Measurements from ENCODE around the gene WNT3A. TPM values are rescaled to one million over a fixed set of nuclear protein-coding genes. Genes with fewer than 3 reads are reported as not detected.

The WNT3A gene
- polyA plus RNA-seq, 1 donor from 2014 or later = not detected

DNA sequence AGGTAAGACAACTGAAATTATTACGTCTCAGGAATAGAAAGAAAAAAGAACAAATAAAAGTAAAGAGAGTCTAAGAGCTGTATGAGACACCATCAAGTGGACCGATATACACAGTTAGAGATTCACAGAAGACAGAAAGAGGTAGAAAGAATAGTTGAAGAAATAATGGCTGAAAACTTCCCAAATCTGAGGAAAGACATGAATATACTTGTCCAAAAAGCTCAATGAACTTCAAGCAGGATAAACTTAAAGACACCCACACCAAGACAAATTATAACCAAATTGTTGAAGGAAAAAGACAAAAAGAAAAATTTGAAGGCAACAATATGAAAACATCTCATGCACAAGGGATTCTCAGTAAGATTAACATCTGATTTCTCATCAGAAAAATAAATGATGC is 19.6 kb upstream of the WNT3A start:
- H3K36me3 Mint-ChIP-seq = peaks cover 5% of the 10 kb centered on the region
- no peak overlapping the region for H3K27ac Mint-ChIP-seq
- H3K4me3 Mint-ChIP-seq = no peak overlapping the region
- H3K9me3 Mint-ChIP-seq = peaks cover 0 to 6% (median 3%) of the 10 kb centered on the region in 3 donors
- peaks cover 6% of the 10 kb centered on the region for H3K27me3 Mint-ChIP-seq
- H3K4me1 Mint-ChIP-seq = no peaks in the 10 kb centered on the region

DNA sequence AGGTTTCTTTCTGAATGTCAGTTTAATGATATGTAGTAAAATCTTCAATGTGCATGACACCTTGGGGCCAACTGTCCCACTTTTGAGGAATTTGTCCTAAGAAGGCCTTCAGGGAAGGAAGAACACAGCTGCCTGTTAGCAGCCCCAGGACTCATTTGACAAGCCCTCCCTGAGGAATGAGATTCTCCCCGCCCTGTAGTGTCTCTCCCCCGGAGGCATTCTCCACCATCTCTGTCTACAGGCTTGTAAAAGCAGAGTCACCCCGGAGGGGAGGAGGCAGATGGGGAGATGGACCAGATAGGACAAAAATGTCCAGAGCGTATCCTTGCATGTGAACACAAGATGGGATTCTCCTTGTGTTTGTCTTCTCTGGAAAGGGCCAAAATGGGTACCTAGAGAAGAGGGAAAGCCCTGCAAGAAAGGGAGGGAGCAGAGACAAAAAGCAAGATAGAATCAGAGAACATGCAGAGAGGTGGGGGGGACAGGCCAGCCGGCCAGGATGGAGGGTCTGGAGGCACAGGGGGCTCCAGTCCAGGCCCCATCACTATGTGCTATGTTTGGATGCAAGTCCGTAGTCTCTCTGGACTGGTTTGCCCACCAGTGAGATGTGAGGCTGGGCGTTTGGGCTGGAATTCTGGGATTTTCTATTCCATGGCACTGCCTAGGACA is 12.0 kb upstream of the WNT3A start:
- Mint-ChIP-seq H3K9me3 (peaks cover 3 to 21% (median 17%) of the 10 kb centered on the region in 3 donors), H3K4me1 (peaks cover 0 to 1% (median 0%) of the 10 kb centered on the region in 3 donors), H3K27me3 (peaks cover 3% of the 10 kb centered on the region), H3K4me3 (no peak overlapping the region), H3K36me3 (no peaks in the 10 kb centered on the region), H3K27ac (no peak overlapping the region)

GRCh38 chr1:227996187-227996950 is 10.4 kb upstream of the WNT3A start:
- Mint-ChIP-seq H3K4me3 (no peak overlapping the region), H3K36me3 (no peaks in the 10 kb centered on the region), H3K9me3 (peaks cover 3 to 21% (median 17%) of the 10 kb centered on the region in 3 donors), H3K4me1 (peaks cover 0 to 1% (median 0%) of the 10 kb centered on the region in 3 donors), H3K27me3 (peaks cover 8% of the 10 kb centered on the region), H3K27ac (no peak overlapping the region)

DNA sequence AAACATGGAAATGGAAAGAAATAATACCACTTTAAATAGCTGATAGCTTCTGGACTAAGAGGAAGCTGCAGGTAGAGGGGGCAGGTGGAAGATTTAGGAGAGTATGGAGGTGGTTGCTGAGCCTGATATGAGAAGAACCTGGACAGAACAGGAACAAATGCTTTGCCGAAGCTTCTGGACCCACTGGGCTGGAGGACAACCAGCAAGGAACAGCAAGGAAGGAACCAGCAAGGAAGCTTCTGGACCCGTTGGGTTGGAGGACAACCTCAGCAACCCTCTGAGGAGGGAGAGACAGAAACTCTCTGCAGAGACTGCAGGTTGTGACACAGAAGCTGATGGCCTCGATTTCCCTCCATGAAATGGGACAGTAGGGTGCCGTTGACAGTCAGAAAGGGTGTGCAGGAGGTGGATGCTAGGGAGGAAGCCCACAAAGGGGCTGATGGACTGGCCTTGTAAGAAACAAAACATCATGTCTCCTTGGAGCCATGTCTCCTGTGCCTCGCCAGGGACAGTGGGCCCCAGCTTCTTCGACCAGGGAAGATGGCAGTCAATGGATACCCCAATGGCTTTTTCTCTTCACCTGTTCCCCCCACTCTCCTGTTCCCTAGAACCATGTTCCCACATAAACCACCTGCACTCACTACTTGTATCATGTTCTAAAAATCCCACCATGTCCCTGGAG is 8.3 kb upstream of the WNT3A start:
- Mint-ChIP-seq H3K36me3 (no peaks in the 10 kb centered on the region), H3K4me1 (peaks cover 0 to 1% (median 0%) of the 10 kb centered on the region in 3 donors), H3K4me3 (no peak overlapping the region), H3K27me3 (peaks cover 18% of the 10 kb centered on the region), H3K9me3 (peaks cover 3 to 21% (median 17%) of the 10 kb centered on the region in 3 donors), H3K27ac (no peak overlapping the region)

DNA sequence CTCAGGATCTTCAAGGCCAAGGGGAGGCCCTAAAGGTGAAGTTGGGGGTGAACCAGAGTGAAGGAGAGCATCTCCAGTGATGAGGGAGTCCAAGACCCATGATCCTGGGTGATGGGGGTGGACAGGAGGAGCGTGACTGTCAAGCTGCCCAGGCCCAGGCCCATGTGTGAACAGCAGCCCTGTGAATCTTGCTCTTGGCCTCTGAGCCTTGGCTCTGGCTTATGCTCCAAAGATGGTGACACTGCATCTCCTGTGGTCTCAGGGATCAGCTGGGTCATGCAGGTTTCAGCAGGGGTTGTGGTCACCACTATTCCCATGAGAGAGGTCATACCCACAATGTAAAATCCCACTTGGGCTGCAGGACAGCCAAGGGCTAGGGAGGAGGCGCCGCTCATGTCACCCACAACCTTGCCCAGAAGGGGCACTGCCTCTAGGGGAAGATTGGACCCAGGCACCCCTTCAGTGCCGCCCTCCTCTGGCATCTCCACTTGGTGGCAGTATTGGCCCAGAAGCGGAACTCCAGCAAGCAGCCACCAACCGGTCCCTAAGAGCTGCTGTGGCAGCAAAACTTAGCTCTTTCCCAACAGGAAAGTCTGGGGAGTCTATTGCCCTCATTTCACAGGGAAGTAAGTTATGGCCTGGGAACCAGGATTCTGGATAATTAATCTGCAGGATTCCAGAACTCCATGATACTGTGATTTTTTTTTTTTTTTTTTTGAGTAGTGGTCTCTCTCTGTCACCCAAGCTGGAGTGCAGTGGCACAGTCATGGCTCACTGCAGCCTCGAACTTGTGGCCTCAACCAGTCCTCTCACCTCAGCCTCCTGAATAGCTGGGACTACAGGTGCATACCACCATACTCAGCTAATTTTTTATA is 7.5 kb upstream of the WNT3A start:
- no peak overlapping the region for H3K27ac Mint-ChIP-seq
- peaks cover 0 to 1% (median 0%) of the 10 kb centered on the region in 3 donors for H3K4me1 Mint-ChIP-seq
- H3K4me3 Mint-ChIP-seq = no peak overlapping the region
- peaks cover 22% of the 10 kb centered on the region for H3K27me3 Mint-ChIP-seq
- H3K36me3 Mint-ChIP-seq = no peaks in the 10 kb centered on the region
- peaks cover 3 to 21% (median 14%) of the 10 kb centered on the region in 3 donors for H3K9me3 Mint-ChIP-seq

- H3K4me1 Mint-ChIP-seq = peaks cover 0 to 1% (median 0%) of the 10 kb centered on the region in 3 donors
- H3K27ac Mint-ChIP-seq = no peak overlapping the region
- peaks cover 31% of the 10 kb centered on the region for H3K27me3 Mint-ChIP-seq
Measured at GRCh38 chr1:228000416-228000815, 6.4 kb upstream of the WNT3A start.

DNA sequence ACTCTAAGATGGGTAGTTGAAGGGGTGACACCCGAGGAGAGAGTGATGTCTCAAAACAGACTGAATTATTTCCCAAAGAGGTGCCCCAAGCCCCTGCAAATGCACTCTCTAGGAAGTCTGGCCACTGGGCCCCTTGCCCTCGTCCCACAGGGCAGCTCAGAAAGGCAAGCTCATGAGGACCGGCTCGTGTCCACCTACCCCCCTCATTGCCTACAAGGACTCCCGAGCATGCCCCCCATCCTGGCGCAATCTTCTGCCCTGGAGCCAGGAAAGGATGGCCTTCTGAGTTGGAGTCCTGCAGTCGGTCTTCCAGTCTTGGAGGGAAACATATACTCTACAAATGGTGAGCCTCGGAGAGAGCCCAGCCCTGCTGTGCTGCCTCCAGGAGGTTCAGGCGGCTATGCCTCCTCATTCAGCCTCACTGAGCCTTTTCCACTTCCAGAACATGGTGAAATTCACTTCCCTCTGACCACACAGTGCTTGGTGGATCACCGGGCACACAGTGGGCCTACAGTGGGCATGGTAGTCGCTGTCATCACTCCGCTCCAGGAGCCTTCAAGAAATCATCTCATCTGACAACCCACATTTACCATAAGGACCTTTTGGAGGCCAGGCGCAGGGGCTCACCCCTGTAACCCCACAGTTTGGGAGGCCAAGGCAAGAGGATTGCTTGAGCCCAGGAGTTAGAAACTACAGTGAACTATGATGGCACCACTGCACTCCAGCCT is 5.8 kb upstream of the WNT3A start:
- Mint-ChIP-seq H3K4me1 (peaks cover 0 to 1% (median 0%) of the 10 kb centered on the region in 3 donors), H3K27ac (peak overlapping the region in 1 of 3 donors; percentile 17), H3K4me3 (no peak overlapping the region)

More at GRCh38 chr1:228000416-228000815, 6.4 kb upstream of the WNT3A start:
- H3K36me3 Mint-ChIP-seq = no peaks in the 10 kb centered on the region
- H3K4me3 Mint-ChIP-seq = no peak overlapping the region
- peaks cover 3 to 21% (median 14%) of the 10 kb centered on the region in 3 donors for H3K9me3 Mint-ChIP-seq

DNA sequence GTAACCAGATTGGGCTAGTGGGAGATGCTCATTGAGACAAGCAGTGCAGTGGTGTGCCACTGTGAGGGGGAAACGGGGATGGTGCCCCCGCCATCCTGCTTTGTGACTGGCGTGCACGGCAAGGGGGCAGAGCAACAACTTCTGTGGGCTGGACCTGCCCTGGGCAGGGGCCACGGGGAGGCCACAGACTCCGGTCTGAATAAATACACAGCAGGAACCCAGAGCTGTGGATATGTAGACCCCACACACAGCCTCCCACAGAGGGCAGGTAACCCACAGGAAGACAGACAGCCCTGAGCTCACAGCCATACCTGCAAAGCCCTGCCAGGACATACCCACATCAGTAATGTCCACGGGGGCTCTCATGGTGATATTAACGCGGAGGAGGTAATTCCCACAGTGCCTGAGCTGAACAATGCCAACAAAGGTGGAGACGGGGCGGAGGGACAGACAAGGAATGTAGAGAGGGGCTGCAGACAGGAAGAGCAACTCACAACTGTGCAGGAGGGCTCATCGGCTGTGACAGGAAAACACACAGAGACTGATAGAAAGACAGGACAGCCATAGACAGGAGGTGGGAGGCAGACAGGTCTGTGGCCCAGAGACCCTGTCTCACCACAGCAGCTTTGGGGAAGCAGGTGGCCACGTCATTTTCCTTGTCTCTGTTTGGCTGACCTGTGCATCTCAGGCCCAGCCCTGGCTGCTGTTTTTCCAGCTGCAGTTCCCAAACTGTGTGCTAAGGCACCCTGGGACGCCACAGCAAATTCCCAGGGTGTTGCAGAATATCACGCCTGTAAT is 4.9 kb upstream of the WNT3A start:
- Mint-ChIP-seq H3K9me3 (peaks cover 0 to 13% (median 8%) of the 10 kb centered on the region in 3 donors), H3K4me3 (peak overlapping the region in 2 of 4 donors; percentile 35 to 79), H3K27ac (peak overlapping the region in 1 of 3 donors; percentile 17), H3K4me1 (peaks cover 0 to 1% (median 0%) of the 10 kb centered on the region in 3 donors), H3K27me3 (peaks cover 37% of the 10 kb centered on the region), H3K36me3 (no peaks in the 10 kb centered on the region)

More for the DNA sequence above, 5.8 kb upstream of the WNT3A start:
- Mint-ChIP-seq H3K36me3 (no peaks in the 10 kb centered on the region), H3K27me3 (peaks cover 36% of the 10 kb centered on the region), H3K9me3 (peaks cover 0 to 17% (median 14%) of the 10 kb centered on the region in 3 donors)

GRCh38 chr1:228002792-228003191 is 4.0 kb upstream of the WNT3A start:
- Mint-ChIP-seq H3K9me3 (peaks cover 0 to 12% (median 6%) of the 10 kb centered on the region in 3 donors), H3K27me3 (peaks cover 44% of the 10 kb centered on the region), H3K27ac (no peak overlapping the region), H3K4me3 (no peak overlapping the region), H3K36me3 (no peaks in the 10 kb centered on the region), H3K4me1 (peaks cover 0 to 2% (median 1%) of the 10 kb centered on the region in 3 donors)

DNA sequence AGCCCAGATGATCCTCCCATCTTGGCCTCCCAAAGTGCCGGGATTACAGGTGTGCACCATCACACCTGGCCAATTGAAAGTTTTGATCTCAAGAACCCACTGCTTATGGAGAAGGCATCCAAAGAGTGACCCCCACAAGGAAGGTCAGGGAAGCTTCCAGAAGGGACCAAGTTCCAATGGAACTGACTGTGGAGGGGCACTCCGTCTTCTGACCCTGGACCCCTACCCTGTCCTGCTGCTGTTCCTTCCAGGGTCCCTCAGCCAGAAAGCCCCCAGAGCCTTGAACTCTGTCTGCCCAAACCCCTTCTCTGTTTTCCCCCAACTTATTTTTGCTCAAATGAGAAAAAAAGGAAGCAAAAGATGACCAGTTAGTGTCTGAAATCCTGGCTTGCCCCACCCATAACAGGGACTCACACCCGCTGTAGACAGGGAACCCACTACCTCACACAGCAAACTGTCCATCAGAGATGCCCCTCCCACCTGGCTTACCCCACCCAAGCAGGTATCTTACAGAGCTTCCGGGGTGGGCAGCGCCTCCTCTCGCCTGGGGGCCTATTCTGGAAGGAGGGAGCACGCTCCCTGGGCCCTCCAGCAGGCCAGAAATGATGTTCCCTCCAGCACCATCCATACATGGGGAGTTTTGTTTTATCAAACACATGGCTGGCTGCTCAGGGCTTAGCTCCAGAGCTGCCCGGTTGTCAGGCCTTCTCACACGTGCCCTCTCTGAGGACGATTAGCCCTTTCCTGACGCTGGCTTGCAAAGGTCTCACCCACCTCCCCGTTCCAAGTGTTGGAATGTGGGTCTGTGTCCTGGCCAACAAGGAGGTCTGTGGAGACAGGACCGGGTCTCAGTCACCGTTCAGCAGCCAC is 3.1 kb upstream of the WNT3A start:
- Mint-ChIP-seq H3K4me3 (no peak overlapping the region), H3K4me1 (peaks cover 0 to 3% (median 3%) of the 10 kb centered on the region in 3 donors), H3K27me3 (peaks cover 46% of the 10 kb centered on the region), H3K9me3 (peaks cover 0 to 8% (median 0%) of the 10 kb centered on the region in 3 donors), H3K36me3 (no peaks in the 10 kb centered on the region), H3K27ac (no peak overlapping the region)

DNA sequence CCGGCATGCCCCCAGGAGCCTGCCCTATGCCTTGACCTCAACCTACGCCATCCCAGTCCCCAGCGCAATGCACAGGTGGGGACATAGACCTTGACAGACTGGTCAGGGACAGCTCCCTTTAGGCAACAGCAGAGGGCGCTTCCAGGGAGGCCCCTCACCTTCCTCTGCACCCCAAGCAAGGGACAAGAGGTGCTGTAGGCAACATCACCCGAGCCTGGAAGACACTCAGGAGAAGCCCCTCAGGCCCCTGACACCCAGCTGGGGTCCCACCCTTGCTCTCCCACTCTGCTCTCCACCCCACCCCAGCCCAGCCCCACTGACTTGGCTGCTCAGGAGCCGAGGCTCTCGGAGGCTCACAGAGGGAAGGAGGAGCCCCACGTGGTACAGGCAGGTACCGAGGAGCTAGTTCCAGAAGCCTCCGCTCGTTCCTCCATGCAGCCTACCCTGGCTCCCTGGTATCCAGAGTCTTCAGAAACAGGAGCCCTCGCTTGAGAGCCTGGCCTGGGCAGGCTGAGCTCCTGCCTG is 2.4 kb upstream of the WNT3A start:
- Mint-ChIP-seq H3K4me3 (peak overlapping the region in 1 of 4 donors; percentile 39), H3K36me3 (no peaks in the 10 kb centered on the region), H3K27me3 (peaks cover 53% of the 10 kb centered on the region), H3K4me1 (peaks cover 1 to 7% (median 4%) of the 10 kb centered on the region in 3 donors), H3K9me3 (peaks cover 0 to 2% (median 0%) of the 10 kb centered on the region in 3 donors), H3K27ac (no peak overlapping the region)

DNA sequence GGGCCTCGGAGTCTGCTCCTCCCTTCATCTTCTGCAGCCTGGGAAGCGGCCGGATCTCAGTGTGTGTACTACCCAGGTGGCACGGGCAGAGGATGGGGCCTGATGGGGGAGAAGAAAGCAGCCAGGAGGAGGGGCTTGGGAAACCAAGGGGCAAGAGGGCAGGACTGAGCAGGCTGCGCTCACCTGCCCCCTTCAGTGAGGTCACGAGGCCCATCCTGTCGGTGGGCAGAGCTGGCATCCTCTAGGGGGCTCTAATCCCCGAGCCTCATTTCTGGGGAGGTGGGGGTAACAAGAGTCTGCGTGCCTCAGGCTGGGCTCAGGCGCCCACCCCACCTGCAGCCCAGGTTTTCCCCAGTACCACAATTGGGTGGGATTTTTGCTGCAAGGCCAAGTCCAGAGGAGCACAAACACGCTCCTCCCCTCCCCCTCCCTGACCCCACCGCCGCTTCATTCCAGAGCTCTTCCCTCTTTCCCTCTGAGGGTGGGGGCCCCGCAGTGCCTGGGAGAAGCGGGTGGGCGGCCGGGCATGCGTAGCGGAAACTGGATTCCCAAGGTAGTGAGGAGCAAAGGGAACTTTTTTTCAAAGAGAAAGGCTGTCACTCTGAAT is 1.8 kb upstream of the WNT3A start:
- Mint-ChIP-seq H3K4me3 (peak overlapping the region in 1 of 4 donors; percentile 20), H3K36me3 (no peaks in the 10 kb centered on the region), H3K27ac (no peak overlapping the region)

More for the DNA sequence above, 1.8 kb upstream of the WNT3A start:
- peaks cover 58% of the 10 kb centered on the region for H3K27me3 Mint-ChIP-seq
- H3K4me1 Mint-ChIP-seq = peaks cover 5 to 12% (median 9%) of the 10 kb centered on the region in 3 donors
- H3K9me3 Mint-ChIP-seq = peaks cover 0 to 2% (median 0%) of the 10 kb centered on the region in 3 donors

Measured in IgD-negative memory B cell (primary cell).